K562 (cell line): ENCODE measurements around the gene ZNF629. TPM values are rescaled to one million over a fixed set of nuclear protein-coding genes. Genes with fewer than 3 reads are reported as not detected.

ENCODE experiments used
- ATAC-seq: fragments of 200-7000 bp; cut with Tn5 transposase; 3 replicates; pipeline ENCODE4 v1.9.1; 2020; ENCODE audit warnings: moderate library complexity
- BruUV-seq: library from RNA; stranded (reverse); fragments of 400-500 nt; replicated peaks from 2 replicates; lab custom pipeline; 2021; lab: Mats Ljungman, UMichigan
- CTCF ChIA-PET: fragments of 300-600 bp; formaldehyde crosslinking; extraction: SDS; loops from one replicate; lab custom pipeline; 2021; ENCODE audit warnings: low intra/inter-chr PET ratio; lab: Yijun Ruan, JAX
- POLR2A ChIA-PET: fragments of 300-600, 350-650 bp; sonication (Branson Sonifier 250); formaldehyde crosslinking; extraction: SDS; loops from one replicate; lab custom pipeline; 2021; ENCODE audit warnings: antibody characterized with exemption, inconsistent platforms; lab: Yijun Ruan, JAX
- DNase-seq, 4 experiments: peaks; one replicate each; pipeline versions ENCODE4 v3.0.0 to v3.0.0-alpha.2; 2011 to 2018; ENCODE audit warnings: low spot score in 3 of 4, mixed read lengths in 3 of 4; ENCODE audit errors: extremely low read depth in 1 of 4
- FAIRE-seq: peaks from 2 replicates; lab custom pipeline; 2011; peaks lifted over from hg19 to GRCh38; lab: Jason Lieb, UNC
- H2AFZ ChIP-seq: 2 replicates; pipeline ENCODE4 v1.6.0; 2011; ENCODE audit warnings: low read depth, low read length, control low read depth, inconsistent platforms
- H3K27ac ChIP-seq: fragments of 200-600 bp; 3 replicates; pipeline ENCODE4 v1.8.0; 2011; ENCODE audit warnings: low read depth, mild to moderate bottlenecking, control low read depth, inconsistent platforms, low read length, moderate library complexity, mixed read lengths; ENCODE audit errors: extremely low read depth
- H3K27me3 ChIP-seq, 2 experiments: fragments of 300-600 bp in 1 of 2; 2 replicates in 1 of 2; 3 replicates in 1 of 2; pipeline versions ENCODE4 v1.6.0 to v1.8.0; 2011; ENCODE audit warnings: inconsistent platforms in 2 of 2, low read length in 2 of 2, mild to moderate bottlenecking in 1 of 2, mixed read lengths in 1 of 2, moderate library complexity in 1 of 2; ENCODE audit not compliant: control insufficient read depth in 2 of 2, insufficient read depth in 2 of 2
- H3K36me3 ChIP-seq: fragments of 300-600 bp; 3 replicates; pipeline ENCODE4 v1.8.0; 2011; ENCODE audit warnings: mild to moderate bottlenecking, low read length, inconsistent platforms; ENCODE audit not compliant: control insufficient read depth, insufficient read depth
- H3K4me1 ChIP-seq, 2 experiments: fragments of 200-600 bp in 1 of 2; replicated peaks in 1 of 2; 2 replicates in 1 of 2; 3 replicates in 1 of 2; pipeline versions ENCODE4 v1.5.1 to v1.8.0; 2011; ENCODE audit warnings: inconsistent platforms in 2 of 2, low read length in 2 of 2, mild to moderate bottlenecking in 1 of 2, mixed read lengths in 1 of 2, moderate library complexity in 1 of 2; ENCODE audit not compliant: control insufficient read depth in 2 of 2, insufficient read depth in 2 of 2
- H3K4me2 ChIP-seq: 2 replicates; pipeline ENCODE4 v1.6.1; 2011; ENCODE audit warnings: low read length, control low read depth, inconsistent platforms, mixed read lengths; ENCODE audit not compliant: insufficient read depth
- H3K4me3 ChIP-seq: fragments of 200-600 bp; sonication (generic), shearing (Covaris generic); 2 replicates; pipeline ENCODE4 v1.5.1; 2016; ENCODE audit warnings: control low read depth, inconsistent platforms
- H3K79me2 ChIP-seq: fragments of 200-600 bp; 3 replicates; pipeline ENCODE4 v1.8.0; 2011; ENCODE audit warnings: low read length, inconsistent platforms; ENCODE audit not compliant: control insufficient read depth, insufficient read depth
- H3K9ac ChIP-seq, 2 experiments: 2 replicates each; pipeline versions ENCODE4 v1.6.0 to v1.6.1; 2011; ENCODE audit warnings: low read depth in 2 of 2, low read length in 2 of 2, control low read depth in 1 of 2, inconsistent platforms in 1 of 2, mild to moderate bottlenecking in 1 of 2, mixed read lengths in 1 of 2; ENCODE audit not compliant: insufficient read depth in 1 of 2
- H3K9me1 ChIP-seq: one replicate; pipeline ENCODE4 v1.6.0; 2011; ENCODE audit warnings: inconsistent platforms, mild to moderate bottlenecking, low read length, moderate library complexity; ENCODE audit not compliant: control insufficient read depth, insufficient read depth
- H3K9me3 ChIP-seq: replicated peaks from 2 replicates; pipeline ENCODE4 v1.5.1; 2011; ENCODE audit warnings: low read depth, low read length, inconsistent platforms; ENCODE audit not compliant: control insufficient read depth, insufficient read depth
- H4K20me1 ChIP-seq: replicated peaks from 2 replicates; pipeline ENCODE4 v1.6.1; 2011; ENCODE audit warnings: low read length, inconsistent platforms, mixed read lengths; ENCODE audit not compliant: control insufficient read depth, insufficient read depth
- CAMTA2 ChIP-seq: fragments of 250-450 bp; sonication (Bioruptor Pico); conservative IDR thresholded peaks from 2 replicates; pipeline ENCODE4 v1.5.1; 2022
- FOSL1 ChIP-seq: fragments of 200-800 bp; sonication (Bioruptor generic); conservative IDR thresholded peaks from 2 replicates; pipeline ENCODE4 v1.6.1; 2016; ENCODE audit warnings: missing genetic modification characterization, missing compliant biosample characterization
- HDAC6 ChIP-seq: IDR thresholded peaks from 2 replicates; pipeline ENCODE4 v1.6.1; 2012; ENCODE audit warnings: low read depth, mild to moderate bottlenecking, control low read depth, inconsistent platforms, low read length, moderate library complexity
- HNRNPL ChIP-seq: fragments of 200-400 bp; formaldehyde crosslinking; IDR thresholded peaks from 2 replicates; pipeline ENCODE4 v1.6.1; 2017; ENCODE audit warnings: low read depth, mild to moderate bottlenecking, low read length
- MBD2 ChIP-seq: sonication (generic); IDR thresholded peaks from 2 replicates; pipeline ENCODE4 v1.6.1; 2016; ENCODE audit warnings: low read depth, borderline replicate concordance
- NONO ChIP-seq, 2 experiments: fragments of 200-400 bp in 1 of 2; fragments of 450-650 bp in 1 of 2; formaldehyde crosslinking in 1 of 2; IDR thresholded peaks; 2 replicates each; pipeline ENCODE4 v1.6.1; 2017; ENCODE audit warnings: low read depth in 2 of 2, mild to moderate bottlenecking in 2 of 2, moderate library complexity in 2 of 2, low read length in 1 of 2
- NR2F6 ChIP-seq: fragments of 450-650 bp; formaldehyde crosslinking; IDR thresholded peaks from 2 replicates; pipeline ENCODE4 v1.4.0; 2020; ENCODE audit warnings: mild to moderate bottlenecking
- POLR2B ChIP-seq: fragments of 450-650 bp; IDR thresholded peaks from 2 replicates; pipeline ENCODE4 v1.6.1; 2018; ENCODE audit warnings: low read depth; ENCODE audit not compliant: partially characterized antibody
- STAG1 ChIP-seq: sonication (generic); formaldehyde crosslinking; IDR thresholded peaks from 2 replicates; pipeline ENCODE4 v1.5.0; 2020; ENCODE audit warnings: missing genetic modification reagents, borderline replicate concordance
- TARDBP ChIP-seq: fragments of 450-650 bp; IDR thresholded peaks from 2 replicates; pipeline ENCODE4 v1.6.1; 2016
- WGBS: fragments of 100-300 bp; shearing (Covaris generic); methylation state at CpG from one replicate; pipeline ENCODE4 v1.1.6; 2016; ENCODE audit warnings: low coverage, mixed read lengths; ENCODE audit not compliant: insufficient coverage; ENCODE audit errors: missing lambda C conversion rate; 5-methylcytosine and 5-hydroxymethylcytosine counted together
- in situ Hi-C: fragments of 300-500 bp; cut with MboI; formaldehyde crosslinking; loops from 4 replicates; pipeline ENCODE4 v1.15.0; 2018; ENCODE audit warnings: inconsistent platforms, mixed read lengths
- intact Hi-C: fragments of 100-400 bp; cut with micrococcal nuclease; formaldehyde crosslinking; loops from 2 replicates; pipeline ENCODE4 v1.14.2; 2022
- polyA plus RNA-seq, 8 experiments: library from polyadenylated mRNA; depleted of rRNA in 4 of 8; stranded (reverse) in 5 of 8; unstranded in 3 of 8; fragments of >200 nt; fragmentation: Nextera tagmentation in 2 of 8; fragmentation: Illumina TruSeq in 1 of 8; extraction: Ambion mirVana in 2 of 8; extraction: Trizol in 1 of 8; gene quantifications; 2 replicates each; pipeline versions ENCODE4 v1.2.1 to v1.2.3, GENCODE V29; 2011 to 2014; ENCODE audit warnings: inconsistent platforms in 1 of 8, missing spikeins in 1 of 8
- total RNA-seq, 7 experiments: library from RNA; depleted of rRNA in 6 of 7; stranded (reverse); fragments of >200 nt in 6 of 7; fragmentation: Illumina TruSeq in 2 of 7; extraction: Trizol in 2 of 7; gene quantifications; 2 replicates each; pipeline versions ENCODE4 v1.2.1 to v1.2.3, GENCODE V29; 2011 to 2021; ENCODE audit warnings: low replicate concordance in 1 of 7
- TF ChIP-seq, protein P1 (sequence below), 2 experiments: IDR thresholded peaks; 2 replicates each; pipeline ENCODE4 v1.6.1; 2012; ENCODE audit warnings: improper control_type of control experiment in 2 of 2, low read depth in 2 of 2, low read length in 2 of 2, borderline replicate concordance in 1 of 2
- TF ChIP-seq, protein P2 (sequence below): fragments of 250-450 bp; sonication (Bioruptor Pico); IDR thresholded peaks from 2 replicates; pipeline ENCODE4 v1.4.0; 2020

ZNF629 gene
- total and polyA plus RNA-seq, 9 of the 15 experiments (the other 6 are each of a cell fraction or from before 2014, with no cell fraction given) = 0.44 to 18.8 (median 7.4) TPM

DNA sequence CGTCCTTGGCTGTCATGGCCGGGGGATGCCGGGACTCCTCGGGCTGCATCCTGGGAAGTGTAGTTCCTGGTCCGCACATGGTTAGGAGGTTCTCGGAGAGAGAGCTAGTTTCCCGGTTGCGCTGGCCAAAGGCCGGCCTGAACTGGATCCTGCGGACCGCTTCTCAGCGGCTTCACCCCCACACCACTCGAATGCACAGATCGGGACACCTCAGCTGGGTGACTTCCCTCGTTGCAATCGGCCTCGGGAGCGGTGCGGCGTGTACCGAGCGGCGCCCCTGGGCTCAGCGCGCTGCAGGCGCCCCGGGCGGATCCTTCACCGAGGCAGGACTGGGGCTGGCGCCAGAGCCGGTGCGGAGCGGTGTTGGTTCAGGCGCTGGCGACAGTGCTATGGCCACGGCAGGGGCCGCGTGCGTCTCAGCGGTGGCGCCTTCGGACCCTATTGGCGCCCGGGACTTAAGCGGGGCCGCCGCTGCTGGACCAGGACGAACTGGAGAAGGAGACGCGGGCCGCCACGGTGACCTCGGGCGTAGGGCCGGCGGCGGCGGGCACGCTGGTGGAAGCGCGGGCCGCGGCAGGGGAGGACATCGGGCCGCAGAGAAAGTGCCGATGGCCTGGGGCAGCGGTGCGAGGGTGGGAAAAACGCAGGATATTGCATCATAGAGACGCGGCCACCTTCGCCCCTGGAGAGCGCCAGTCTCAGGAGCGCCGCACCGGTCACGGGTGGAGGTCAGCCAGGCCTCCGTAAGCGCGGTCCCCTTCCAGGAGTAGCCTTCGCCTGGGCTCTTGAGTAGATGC lies 11.4 kb downstream of the ZNF629 start:
- peaks cover 27 to 49% of the 10 kb centered on the region in 2 experiments for H3K4me1 ChIP-seq
- WGBS = under 1% methylated on average over 63 of the region's 81 CpGs
- ChIA-PET CTCF (no interaction called here), POLR2A (interaction anchor here (0.6 to 2.6 kb wide), 14 partner anchors 10 to 676 kb away, joined by 3 to 19 read pairs (median 4); partner anchors contain the start of genes PHKG2 and ZNF629)
- peak overlapping the region; percentile 97 to 98 for H3K9ac ChIP-seq
- H3K4me2 ChIP-seq = peak overlapping the region; percentile 95
- ATAC-seq = peak; percentile 84
- intact Hi-C loops (loop anchor here (5.0 to 10.0 kb wide), 2 partner anchors 61 to 147 kb away; partner anchors contain the start of gene FBXL19), in situ Hi-C loops (no loop called here)
- peak; percentile 86 to 93 (median 90) for DNase-seq
- no peaks in the 10 kb centered on the region for H3K27me3 ChIP-seq
- TSS peak; percentile 71 for BruUV-seq
- peak; percentile 90 for FAIRE-seq
- no peaks in the 10 kb centered on the region for H3K9me1 ChIP-seq
- H3K9me3 ChIP-seq = no peaks in the 10 kb centered on the region
- H3K36me3 ChIP-seq = peaks cover 52% of the 10 kb centered on the region; the same call in 2 of the 3 replicates
- H3K4me3 ChIP-seq = peak overlapping the region; percentile 66
- H3K27ac ChIP-seq = peak overlapping the region; percentile 94
- H3K79me2 ChIP-seq = peaks cover 33% of the 10 kb centered on the region
- H2AFZ ChIP-seq = peak overlapping the region; percentile 41
- peaks cover 5% of the 10 kb centered on the region; the same call in 1 of the 2 replicates for H4K20me1 ChIP-seq
- TF ChIP-seq, protein P1, sequence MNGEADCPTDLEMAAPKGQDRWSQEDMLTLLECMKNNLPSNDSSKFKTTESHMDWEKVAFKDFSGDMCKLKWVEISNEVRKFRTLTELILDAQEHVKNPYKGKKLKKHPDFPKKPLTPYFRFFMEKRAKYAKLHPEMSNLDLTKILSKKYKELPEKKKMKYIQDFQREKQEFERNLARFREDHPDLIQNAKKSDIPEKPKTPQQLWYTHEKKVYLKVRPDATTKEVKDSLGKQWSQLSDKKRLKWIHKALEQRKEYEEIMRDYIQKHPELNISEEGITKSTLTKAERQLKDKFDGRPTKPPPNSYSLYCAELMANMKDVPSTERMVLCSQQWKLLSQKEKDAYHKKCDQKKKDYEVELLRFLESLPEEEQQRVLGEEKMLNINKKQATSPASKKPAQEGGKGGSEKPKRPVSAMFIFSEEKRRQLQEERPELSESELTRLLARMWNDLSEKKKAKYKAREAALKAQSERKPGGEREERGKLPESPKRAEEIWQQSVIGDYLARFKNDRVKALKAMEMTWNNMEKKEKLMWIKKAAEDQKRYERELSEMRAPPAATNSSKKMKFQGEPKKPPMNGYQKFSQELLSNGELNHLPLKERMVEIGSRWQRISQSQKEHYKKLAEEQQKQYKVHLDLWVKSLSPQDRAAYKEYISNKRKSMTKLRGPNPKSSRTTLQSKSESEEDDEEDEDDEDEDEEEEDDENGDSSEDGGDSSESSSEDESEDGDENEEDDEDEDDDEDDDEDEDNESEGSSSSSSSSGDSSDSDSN (IDR thresholded peaks at IDR 0.05; ENCODE audit: borderline replicate concordance in 1 of 2, low read depth in 2 of 2, low read length in 2 of 2) = peak; percentile 49 to 88; a peak in 1 of 4 replicates
- TF ChIP-seq POLR2B (peak; percentile 93), FOSL1 (tag) (0 out of 2 replicates have a peak, but pooled peaks have one; percentile 23), TARDBP (peak; percentile 26; the same call in 1 of the 2 replicates), STAG1 (peak; percentile 29; the same call in 1 of the 2 replicates), NONO (IDR thresholded peaks at IDR 0.05; ENCODE audit: low read depth in 2 of 2, low read length in 1 of 2) (peak; percentile 60 to 61; a peak in 3 of 4 replicates), CAMTA2 (CRISPR knock-in tag) (no peak), HDAC6 (0 out of 2 replicates have a peak, but pooled peaks have one; percentile 61), MBD2 (peak; percentile 69; the same call in 1 of the 2 replicates), HNRNPL (0 out of 2 replicates have a peak, but pooled peaks have one; percentile 36), NR2F6 (CRISPR knock-in tag) (0 out of 2 replicates have a peak, but pooled peaks have one; percentile 41)
- TF ChIP-seq, protein P2, sequence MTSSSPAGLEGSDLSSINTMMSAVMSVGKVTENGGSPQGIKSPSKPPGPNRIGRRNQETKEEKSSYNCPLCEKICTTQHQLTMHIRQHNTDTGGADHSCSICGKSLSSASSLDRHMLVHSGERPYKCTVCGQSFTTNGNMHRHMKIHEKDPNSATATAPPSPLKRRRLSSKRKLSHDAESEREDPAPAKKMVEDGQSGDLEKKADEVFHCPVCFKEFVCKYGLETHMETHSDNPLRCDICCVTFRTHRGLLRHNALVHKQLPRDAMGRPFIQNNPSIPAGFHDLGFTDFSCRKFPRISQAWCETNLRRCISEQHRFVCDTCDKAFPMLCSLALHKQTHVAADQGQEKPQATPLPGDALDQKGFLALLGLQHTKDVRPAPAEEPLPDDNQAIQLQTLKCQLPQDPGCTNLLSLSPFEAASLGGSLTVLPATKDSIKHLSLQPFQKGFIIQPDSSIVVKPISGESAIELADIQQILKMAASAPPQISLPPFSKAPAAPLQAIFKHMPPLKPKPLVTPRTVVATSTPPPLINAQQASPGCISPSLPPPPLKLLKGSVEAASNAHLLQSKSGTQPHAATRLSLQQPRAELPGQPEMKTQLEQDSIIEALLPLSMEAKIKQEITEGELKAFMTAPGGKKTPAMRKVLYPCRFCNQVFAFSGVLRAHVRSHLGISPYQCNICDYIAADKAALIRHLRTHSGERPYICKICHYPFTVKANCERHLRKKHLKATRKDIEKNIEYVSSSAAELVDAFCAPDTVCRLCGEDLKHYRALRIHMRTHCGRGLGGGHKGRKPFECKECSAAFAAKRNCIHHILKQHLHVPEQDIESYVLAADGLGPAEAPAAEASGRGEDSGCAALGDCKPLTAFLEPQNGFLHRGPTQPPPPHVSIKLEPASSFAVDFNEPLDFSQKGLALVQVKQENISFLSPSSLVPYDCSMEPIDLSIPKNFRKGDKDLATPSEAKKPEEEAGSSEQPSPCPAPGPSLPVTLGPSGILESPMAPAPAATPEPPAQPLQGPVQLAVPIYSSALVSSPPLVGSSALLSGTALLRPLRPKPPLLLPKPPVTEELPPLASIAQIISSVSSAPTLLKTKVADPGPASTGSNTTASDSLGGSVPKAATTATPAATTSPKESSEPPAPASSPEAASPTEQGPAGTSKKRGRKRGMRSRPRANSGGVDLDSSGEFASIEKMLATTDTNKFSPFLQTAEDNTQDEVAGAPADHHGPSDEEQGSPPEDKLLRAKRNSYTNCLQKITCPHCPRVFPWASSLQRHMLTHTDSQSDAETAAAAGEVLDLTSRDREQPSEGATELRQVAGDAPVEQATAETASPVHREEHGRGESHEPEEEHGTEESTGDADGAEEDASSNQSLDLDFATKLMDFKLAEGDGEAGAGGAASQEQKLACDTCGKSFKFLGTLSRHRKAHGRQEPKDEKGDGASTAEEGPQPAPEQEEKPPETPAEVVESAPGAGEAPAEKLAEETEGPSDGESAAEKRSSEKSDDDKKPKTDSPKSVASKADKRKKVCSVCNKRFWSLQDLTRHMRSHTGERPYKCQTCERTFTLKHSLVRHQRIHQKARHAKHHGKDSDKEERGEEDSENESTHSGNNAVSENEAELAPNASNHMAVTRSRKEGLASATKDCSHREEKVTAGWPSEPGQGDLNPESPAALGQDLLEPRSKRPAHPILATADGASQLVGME (CRISPR knock-in tag) = peak; percentile 78
